ENCODE results near the gene EIF1. TPM values are rescaled to one million over a fixed set of nuclear protein-coding genes. Genes with fewer than 3 reads are reported as not detected.

The EIF1 gene
- polyA plus RNA-seq, 1 experiment: 251 TPM

DNA sequence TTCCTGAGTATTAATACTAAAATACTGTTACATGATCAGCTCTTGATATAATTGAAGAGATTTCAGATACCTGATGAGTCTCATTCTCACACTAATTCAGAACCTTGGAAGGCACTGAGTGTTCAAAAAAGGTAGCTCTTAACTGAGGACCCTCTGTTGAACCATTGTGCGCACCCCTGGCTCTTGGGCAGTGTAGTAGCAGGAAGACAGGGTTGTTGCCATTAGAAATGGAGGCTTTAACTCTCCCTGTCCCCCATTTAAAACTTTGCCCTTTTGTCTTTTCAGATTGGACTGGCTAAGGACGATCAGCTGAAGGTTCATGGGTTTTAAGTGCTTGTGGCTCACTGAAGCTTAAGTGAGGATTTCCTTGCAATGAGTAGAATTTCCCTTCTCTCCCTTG, 1.8 kb downstream of the EIF1 start:
- peak overlapping the region; percentile 96 for H3K4me3 ChIP-seq (ENCODE audit: low read depth, low read length)
- ChIA-PET CTCF (interaction anchor here (0.8 to 4.5 kb wide), 7 partner anchors 12 to 204 kb away, joined by 3 to 30 read pairs (median 8); no protein-coding TSS in a partner anchor), POLR2A (interaction anchor here (0.5 to 0.8 kb wide), 2 partner anchors 233 to 1248 kb away, joined by 3 to 4 read pairs; no protein-coding TSS in a partner anchor)
- H3K27me3 ChIP-seq (ENCODE audit: control insufficient read depth, insufficient read depth, low read length): no peaks in the 10 kb centered on the region
- H3K36me3 ChIP-seq (ENCODE audit: control insufficient read depth, insufficient read depth, low read length): peaks cover 24% of the 10 kb centered on the region
- no peak for DNase-seq (ENCODE audit: low read depth)
- TF ChIP-seq, protein P1, sequence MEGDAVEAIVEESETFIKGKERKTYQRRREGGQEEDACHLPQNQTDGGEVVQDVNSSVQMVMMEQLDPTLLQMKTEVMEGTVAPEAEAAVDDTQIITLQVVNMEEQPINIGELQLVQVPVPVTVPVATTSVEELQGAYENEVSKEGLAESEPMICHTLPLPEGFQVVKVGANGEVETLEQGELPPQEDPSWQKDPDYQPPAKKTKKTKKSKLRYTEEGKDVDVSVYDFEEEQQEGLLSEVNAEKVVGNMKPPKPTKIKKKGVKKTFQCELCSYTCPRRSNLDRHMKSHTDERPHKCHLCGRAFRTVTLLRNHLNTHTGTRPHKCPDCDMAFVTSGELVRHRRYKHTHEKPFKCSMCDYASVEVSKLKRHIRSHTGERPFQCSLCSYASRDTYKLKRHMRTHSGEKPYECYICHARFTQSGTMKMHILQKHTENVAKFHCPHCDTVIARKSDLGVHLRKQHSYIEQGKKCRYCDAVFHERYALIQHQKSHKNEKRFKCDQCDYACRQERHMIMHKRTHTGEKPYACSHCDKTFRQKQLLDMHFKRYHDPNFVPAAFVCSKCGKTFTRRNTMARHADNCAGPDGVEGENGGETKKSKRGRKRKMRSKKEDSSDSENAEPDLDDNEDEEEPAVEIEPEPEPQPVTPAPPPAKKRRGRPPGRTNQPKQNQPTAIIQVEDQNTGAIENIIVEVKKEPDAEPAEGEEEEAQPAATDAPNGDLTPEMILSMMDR (IDR thresholded peaks at IDR 0.05; ENCODE audit: insufficient read depth, low read depth, low read length): no peak

GRCh38 chr17:41691031-41691777, 2.5 kb downstream of the EIF1 start:
- TF ChIP-seq, protein P1 (IDR thresholded peaks at IDR 0.05; ENCODE audit: insufficient read depth, low read depth, low read length): no peak
- Histone ChIP-seq H3K36me3 (ENCODE audit: control insufficient read depth, insufficient read depth, low read length) (peaks cover 24% of the 10 kb centered on the region), H3K4me3 (ENCODE audit: low read depth, low read length) (no peak overlapping the region), H3K27me3 (ENCODE audit: control insufficient read depth, insufficient read depth, low read length) (no peaks in the 10 kb centered on the region)
- POLR2A ChIA-PET: interaction anchor here (0.5 to 0.9 kb wide), 3 partner anchors 10 to 1248 kb away, joined by 3 to 4 read pairs (median 4); no protein-coding TSS in a partner anchor
- no peak for DNase-seq (ENCODE audit: low read depth)
- CTCF ChIA-PET: interaction anchor here (2.0 to 4.5 kb wide), 3 partner anchors 13 to 111 kb away, joined by 6 to 30 read pairs (median 27); no protein-coding TSS in a partner anchor

GRCh38 chr17:41692722-41693521, 4.2 kb downstream of the EIF1 start:
- H3K27me3 ChIP-seq (ENCODE audit: control insufficient read depth, insufficient read depth, low read length): no peaks in the 10 kb centered on the region
- H3K4me3 ChIP-seq (ENCODE audit: low read depth, low read length): no peak overlapping the region
- TF ChIP-seq, protein P1 (IDR thresholded peaks at IDR 0.05; ENCODE audit: insufficient read depth, low read depth, low read length): no peak
- no peak for DNase-seq (ENCODE audit: low read depth)
- peaks cover 24% of the 10 kb centered on the region for H3K36me3 ChIP-seq (ENCODE audit: control insufficient read depth, insufficient read depth, low read length)
- CTCF ChIA-PET: interaction anchor here (1.0 to 3.6 kb wide), 2 partner anchors 16 to 31 kb away, joined by 3 to 18 read pairs; no protein-coding TSS in a partner anchor
- POLR2A ChIA-PET: interaction anchor here (0.5 to 0.6 kb wide), 3 partner anchors 39 to 1380 kb away, joined by 3 read pairs; no protein-coding TSS in a partner anchor

- TF ChIP-seq, protein P1 (IDR thresholded peaks at IDR 0.05; ENCODE audit: insufficient read depth, low read depth, low read length): no peak
- ChIA-PET POLR2A (no interaction called here), CTCF (interaction anchor here (0.7 to 3.6 kb wide), 14 partner anchors 10 to 715 kb away, joined by 3 to 23 read pairs (median 4); partner anchors contain the start of gene P3H4)
- H3K36me3 ChIP-seq (ENCODE audit: control insufficient read depth, insufficient read depth, low read length): peaks cover 18% of the 10 kb centered on the region
- no peaks in the 10 kb centered on the region for H3K27me3 ChIP-seq (ENCODE audit: control insufficient read depth, insufficient read depth, low read length)
- H3K4me3 ChIP-seq (ENCODE audit: low read depth, low read length): no peak overlapping the region
- no peak for DNase-seq (ENCODE audit: low read depth)
These were observed 6.5 kb downstream of the EIF1 start for GRCh38 chr17:41695134-41695661.

Data from BJ (cell line).